HG03457 (cell line): Measurements from ENCODE around the gene FAF1.

Experiments
- ATAC-seq: cut with Tn5 transposase; IDR thresholded peaks from one replicate; pipeline ENCODE4 v1.9.1; 2021; ENCODE audit warnings: moderate number of reproducible peaks; ENCODE audit not compliant: unreplicated experiment

FAF1 gene

GRCh38 chr1:50656931-50657330 is 303.1 kb downstream of the FAF1 start:
- no peak for ATAC-seq

GRCh38 chr1:50651476-50652263 is 308.4 kb downstream of the FAF1 start:
- no peak for ATAC-seq

GRCh38 chr1:50646526-50646925 is 313.5 kb downstream of the FAF1 start:
- no peak for ATAC-seq

DNA sequence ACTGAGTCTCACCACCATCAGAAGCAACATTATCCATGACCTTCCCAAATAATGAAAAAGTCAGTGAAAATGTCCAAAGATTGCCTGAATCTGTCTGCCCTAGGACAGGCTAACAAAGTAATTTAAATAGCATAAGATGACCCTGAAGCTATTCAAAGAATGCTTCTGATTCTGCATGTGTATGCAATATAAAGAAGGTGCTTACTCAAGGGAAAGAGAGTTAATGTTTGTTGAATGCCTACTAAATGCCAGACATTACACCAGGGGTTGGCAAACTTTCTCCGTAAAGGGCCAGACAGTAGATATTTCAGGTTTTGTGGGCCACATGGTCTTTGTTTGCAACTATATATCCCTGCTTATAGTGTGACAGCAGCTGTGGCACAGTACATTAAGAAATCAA is 314.9 kb downstream of the FAF1 start:
- no peak for ATAC-seq

DNA sequence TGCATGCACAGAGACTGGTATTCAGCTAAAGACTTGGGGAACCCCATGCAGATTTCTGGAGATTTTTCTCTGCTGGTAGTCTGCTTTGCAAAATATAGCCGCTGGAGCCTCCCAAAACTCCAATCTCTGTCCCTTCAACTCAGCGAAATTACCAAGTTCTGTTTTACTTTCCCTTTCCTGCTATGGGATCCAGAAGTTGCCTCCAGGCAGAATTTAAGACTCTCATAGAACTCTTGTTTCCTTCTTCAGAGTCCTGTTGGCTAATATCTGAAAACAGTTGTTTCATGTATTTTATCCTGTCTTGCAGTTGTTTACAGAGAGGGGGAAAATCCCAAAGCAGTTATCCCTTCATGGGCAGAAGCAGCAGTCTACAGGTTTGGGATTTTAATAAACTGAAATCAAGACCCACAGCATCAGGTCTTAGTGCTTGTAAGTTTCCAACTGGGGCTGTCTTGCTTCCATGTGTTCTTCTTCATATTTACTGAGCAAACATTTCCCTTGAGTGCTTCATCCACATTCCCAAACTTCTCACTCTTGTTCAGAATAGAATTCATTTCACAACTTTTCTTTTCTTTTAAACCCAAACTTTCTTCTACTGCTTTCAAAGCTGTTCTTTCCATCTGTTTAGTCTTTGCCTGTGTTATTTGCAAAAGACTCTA is 315.5 kb downstream of the FAF1 start:
- no peak for ATAC-seq

DNA sequence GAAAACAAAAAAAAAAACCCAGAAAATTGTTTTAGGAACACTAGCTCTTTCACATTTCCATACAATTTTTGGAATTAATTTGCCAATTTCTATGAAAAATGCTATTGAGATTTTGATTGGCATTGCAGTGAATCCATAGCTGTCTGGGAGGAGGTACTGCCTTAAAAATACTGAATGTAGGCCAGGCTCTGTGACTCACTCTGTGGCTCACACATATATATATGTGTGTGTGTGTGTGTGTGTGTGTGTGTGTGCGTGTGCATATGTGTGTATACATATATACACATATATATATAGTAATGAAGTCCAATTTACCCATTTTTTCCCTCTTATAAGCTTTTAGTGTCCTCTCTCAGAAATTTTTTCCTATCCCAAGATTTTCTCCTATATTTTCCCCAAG is 322.6 kb downstream of the FAF1 start:
- ATAC-seq: no peak

GRCh38 chr1:50634251-50634650 is 325.8 kb downstream of the FAF1 start:
- no peak for ATAC-seq

DNA sequence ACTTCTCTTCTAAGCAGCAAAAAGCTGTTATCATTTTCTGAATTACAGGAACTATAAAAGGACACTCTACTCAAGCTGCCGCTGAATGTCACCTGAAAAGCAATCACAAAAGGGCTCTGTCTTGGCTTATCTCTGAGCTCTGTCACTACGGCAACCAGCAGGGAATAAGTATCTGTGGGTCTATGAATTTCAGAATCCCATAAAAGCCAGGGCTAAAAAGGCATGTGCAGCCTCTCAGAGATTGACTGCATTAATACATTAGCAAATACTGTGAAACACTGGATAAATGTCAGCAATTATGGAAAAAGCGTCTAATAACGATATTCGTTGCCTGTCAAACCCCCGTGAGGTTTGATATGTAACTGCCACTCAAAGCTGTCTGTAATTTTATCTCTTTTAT is 326.6 kb downstream of the FAF1 start:
- no peak for ATAC-seq

DNA sequence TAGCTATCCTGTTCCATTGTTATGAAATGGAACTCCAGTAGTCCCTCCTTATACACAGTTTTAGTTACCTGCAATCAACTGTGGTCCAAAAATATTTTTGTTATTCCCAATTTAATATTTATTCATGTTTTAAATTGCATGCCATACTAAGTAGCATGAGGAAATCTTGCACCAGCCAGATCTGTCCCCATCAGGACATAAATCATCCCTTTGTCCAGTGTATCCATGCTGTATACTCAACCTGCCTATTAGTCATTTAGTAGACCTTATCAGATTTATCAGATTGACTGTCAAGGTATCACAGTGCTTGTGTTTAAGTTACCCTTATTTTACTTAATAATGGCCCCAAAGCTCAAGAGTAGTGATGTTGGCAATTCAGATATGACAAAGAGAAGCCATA is 328.9 kb downstream of the FAF1 start:
- no peak for ATAC-seq

DNA sequence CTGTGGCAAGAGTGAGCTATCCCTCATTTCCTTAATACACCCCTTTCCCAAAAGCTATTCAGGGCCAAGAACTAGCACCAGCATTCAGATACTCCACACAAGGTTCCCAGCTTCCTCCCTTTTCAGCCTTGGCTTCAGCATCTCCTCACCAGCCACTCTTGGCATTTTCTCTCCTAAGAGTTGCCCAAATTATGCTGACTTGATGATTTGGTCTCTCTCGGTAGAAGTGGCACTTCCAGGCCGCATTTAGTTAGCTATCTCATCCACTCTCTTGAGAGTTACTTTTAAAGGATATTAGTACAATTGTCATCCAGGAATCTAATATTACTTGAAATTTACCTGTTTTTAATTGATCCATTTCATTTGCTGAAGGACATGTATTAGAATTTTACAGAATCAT is 337.8 kb downstream of the FAF1 start:
- no peak for ATAC-seq

DNA sequence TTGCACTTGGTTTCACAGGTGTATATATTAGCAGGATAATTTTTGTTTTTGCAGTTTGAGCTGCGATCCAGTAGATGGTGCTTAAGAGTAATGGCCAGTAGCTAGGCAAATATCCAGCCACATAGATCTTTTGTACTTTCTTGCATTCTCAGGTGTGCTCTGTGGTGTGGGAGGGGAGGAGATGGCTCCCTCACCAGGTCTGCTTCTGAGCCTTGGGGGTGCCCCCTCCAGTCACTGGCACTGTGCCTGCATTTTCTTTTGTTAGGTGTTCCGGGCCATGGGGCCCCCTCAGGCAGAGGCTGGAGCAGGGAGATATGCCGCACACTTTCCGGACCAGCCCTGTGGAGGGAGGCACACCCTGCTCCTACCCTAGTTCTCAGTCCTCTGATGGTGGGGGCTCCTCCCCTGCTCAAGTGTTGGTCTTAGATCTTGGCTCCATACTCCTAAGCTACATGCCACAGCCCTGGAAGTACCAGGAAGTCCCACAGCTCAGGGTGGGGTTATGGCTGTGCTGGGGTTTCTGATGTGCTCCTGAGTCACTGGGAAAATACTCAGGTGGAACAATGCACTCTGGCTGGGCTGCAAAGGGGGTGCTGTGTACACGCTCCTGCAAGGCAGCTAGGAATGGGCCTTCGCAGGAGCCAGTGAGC is 339.3 kb downstream of the FAF1 start:
- ATAC-seq: no peak

DNA sequence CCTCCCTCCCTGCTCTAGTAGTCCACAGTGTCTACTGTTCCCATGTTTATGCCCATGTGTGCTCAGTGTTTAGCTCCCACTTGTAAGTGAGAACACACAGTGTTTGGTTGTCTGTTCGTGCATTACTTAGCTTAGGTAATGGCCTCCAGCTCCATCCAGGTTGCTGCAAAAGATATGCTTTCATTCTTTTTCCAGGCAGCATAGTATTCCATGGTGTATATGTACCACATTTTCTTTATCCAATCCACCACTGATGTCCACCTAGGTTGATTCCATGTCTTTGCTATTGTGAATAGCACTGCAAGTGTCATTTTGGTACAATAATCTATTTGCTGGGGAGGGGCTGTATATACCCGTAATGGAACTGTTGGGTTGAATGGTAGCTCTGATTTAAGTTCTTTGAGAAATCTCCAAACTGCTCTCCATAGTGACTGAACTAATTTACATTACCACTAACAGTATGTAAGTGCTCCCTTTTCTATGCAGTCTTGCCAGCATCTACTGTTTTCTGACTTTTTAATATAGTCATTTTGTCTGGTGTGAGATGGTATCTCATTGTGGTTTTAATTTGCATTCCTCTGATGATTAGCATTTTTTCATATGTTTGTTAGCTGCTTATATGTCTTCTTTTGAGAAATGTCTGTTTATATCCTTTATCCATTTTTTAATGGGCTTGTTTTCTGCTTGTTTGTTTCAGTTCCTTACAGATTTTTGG is 344.9 kb downstream of the FAF1 start:
- ATAC-seq: no peak

- no peak for ATAC-seq
Observed at GRCh38 chr1:50611675-50612074, 348.4 kb downstream of the FAF1 start.

DNA sequence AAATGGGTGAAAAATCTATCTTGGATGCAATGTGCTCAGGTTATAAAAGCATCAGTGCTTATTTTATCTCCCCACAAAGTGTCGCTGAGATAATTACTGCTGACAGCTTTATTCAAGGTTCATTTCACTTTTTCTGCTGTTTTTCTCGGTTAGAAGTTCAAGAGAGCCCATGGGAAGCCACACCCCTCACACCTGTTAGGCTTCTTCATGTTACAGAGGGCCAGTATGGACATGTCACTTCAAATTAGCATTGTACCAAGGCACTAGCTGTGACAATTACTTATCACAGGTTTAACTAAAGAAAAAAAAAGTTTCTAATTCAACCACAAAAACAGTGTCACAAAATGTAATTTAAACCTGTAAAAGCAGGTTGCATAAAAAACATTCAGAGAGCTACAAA is 349.5 kb downstream of the FAF1 start:
- no peak for ATAC-seq

GRCh38 chr1:50609508-50609907 is 350.6 kb downstream of the FAF1 start:
- ATAC-seq: no peak

DNA sequence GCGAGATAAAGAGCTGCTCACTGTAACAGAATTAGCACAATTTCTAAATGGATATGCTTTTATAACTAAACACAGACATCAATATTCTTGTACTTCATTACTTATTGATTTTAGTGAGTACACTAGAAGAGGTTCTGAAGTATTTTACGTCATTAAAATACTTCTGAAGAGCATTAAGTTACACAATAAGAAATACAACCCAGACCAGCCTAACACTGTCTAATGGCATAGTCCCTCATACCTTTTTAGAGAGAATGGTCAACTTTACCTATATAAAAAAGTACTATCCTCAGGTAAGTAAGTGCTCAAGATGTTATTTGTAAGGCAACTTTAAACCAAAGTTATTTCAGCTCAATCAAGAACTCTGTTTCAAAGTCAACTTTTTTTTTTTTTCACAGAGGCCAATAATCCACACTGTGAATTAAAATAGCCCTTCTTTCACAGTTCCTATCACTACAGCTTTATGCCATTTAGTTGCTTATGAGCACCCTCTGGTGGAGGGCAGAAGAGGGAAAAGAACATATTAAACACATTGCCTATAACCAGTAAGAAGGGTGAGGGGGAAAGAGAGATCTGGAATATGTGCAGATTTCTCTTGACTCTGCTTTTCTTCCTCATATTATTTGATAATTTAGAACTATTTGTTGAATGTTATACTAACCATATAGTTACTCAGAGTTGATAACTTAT is 354.7 kb downstream of the FAF1 start:
- no peak for ATAC-seq

GRCh38 chr1:50604580-50604979 is 355.5 kb downstream of the FAF1 start:
- no peak for ATAC-seq

GRCh38 chr1:50603274-50604271 is 356.5 kb downstream of the FAF1 start:
- ATAC-seq: no peak

GRCh38 chr1:50599546-50599945 is 360.5 kb downstream of the FAF1 start:
- no peak for ATAC-seq

DNA sequence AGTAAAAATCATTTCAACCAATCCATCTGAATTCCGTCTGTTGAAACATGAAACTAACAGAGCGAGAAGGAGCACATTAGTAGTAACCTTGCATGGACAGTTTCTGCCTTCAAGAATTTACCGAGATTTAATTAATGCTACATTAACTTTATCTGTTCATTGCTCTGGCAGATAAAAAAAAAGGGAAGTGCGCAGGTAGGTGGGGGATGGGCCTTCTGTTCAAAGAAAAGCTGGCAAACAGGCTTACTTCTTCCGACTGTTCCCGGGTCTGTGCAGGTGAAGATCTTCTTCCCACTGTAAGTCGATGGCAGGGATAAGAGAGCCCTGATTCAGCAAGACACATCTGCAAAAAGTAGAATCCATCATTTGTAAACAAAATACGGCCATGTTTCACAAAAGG is 364.2 kb downstream of the FAF1 start:
- ATAC-seq: no peak
